WI38 (cell line): ENCODE measurements around the gene PCNX4.

ENCODE experiments used
- H3K4me3 ChIP-seq: 2 replicates; pipeline ENCODE4 v1.5.1; 2011; ENCODE audit warnings: low read depth, mild to moderate bottlenecking, control low read depth, low read length
- TF ChIP-seq, protein P1 (sequence below): IDR thresholded peaks from 2 replicates; pipeline ENCODE4 v1.5.1; 2012; ENCODE audit warnings: low read depth, mild to moderate bottlenecking, control low read depth, low read length

Gene PCNX4

DNA sequence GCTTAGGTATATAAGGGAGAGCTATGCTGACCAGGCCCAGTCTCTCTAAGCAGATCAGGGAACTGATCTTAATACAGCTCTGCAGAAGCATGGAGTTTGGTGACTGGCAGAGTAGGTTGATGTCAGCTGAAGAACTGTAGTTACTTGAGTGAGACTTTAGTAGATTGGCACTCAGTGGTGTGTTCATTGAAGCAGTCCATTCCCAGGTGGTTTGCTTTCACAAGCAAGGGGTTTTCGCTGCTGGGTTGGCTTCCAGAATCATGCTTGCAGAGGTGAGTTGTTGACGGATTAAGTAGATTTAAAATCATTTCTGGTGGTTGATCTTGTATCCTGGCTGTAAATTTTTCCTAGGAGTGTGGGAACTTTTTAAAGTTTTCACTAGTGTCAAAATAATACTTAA is 80.0 kb downstream of the PCNX4 start:
- no peak overlapping the region for H3K4me3 ChIP-seq
- TF ChIP-seq, protein P1, sequence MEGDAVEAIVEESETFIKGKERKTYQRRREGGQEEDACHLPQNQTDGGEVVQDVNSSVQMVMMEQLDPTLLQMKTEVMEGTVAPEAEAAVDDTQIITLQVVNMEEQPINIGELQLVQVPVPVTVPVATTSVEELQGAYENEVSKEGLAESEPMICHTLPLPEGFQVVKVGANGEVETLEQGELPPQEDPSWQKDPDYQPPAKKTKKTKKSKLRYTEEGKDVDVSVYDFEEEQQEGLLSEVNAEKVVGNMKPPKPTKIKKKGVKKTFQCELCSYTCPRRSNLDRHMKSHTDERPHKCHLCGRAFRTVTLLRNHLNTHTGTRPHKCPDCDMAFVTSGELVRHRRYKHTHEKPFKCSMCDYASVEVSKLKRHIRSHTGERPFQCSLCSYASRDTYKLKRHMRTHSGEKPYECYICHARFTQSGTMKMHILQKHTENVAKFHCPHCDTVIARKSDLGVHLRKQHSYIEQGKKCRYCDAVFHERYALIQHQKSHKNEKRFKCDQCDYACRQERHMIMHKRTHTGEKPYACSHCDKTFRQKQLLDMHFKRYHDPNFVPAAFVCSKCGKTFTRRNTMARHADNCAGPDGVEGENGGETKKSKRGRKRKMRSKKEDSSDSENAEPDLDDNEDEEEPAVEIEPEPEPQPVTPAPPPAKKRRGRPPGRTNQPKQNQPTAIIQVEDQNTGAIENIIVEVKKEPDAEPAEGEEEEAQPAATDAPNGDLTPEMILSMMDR: no peak

DNA sequence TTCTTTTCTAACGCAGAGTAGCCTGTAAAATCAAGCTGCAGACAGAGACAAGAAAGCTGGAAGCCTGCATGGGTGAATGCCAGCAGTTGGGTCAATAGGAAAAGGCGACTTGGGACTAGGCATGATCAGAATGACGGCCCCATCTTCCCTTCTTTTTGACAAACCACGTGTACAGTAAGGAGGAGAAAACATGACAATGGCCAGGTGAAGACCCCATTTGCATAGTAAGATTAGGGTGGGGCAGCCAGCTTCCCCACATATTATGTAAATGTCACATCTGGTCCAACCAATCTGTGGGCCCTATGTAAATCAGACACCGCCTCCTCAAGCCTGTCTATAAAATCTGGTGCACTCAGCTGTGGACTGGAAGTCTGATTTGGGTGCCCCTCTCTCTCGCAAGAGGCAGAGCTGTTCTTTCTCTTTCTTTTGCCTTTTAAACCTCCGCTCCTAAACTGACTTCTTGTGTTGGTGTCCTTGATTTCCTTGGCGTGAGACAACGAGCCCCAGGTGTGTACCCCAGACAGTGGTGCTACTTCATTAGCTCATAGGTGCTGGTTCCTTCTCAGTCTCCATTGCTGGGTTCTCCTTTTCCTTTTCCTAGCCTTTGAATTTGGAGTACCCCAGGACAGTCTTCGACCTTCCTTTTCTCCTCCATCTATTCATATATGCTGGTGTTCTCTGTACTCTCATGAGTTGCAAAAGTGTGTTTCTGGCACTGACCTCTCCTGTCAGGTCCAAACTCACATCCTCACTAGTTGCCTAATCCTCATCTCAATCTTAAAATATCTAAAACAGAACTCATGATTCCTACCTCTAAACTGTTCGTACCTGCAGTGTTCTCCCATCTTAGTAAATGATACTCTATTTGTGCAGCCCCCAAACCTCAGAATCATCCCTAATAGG is 82.9 kb downstream of the PCNX4 start:
- H3K4me3 ChIP-seq: no peak overlapping the region
- TF ChIP-seq, protein P1: no peak

DNA sequence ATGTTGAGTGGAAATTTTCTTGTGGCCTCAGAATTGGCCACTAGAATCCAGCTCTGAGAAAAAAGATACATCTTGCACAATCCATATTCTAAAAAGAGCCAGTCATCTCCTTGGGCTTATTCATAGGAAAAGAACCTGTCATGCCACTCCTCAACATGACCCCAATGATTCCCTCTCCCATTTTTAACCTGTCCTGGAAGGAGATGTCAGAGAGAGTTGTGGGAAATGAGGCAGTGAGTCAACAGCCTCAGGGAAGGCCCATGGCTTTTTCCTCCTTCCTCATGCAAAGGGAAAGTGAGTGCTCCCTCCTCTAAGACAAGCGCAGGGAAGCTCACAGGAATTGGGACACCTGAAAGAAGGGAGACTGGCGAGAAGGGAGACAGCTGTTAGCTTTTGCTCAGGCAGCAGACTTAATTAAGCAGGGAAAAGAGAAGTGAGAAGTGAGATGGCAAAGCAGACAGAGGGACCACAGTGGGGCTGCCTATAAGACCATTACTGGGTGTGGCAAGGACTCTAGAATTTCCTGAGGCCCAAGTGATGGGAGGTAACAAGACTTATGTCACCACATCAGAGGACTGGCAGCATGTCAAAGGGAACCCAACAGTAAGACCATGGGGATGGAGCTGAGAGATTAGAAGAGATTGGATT is 83.7 kb downstream of the PCNX4 start:
- TF ChIP-seq, protein P1: no peak
- no peak overlapping the region for H3K4me3 ChIP-seq

DNA sequence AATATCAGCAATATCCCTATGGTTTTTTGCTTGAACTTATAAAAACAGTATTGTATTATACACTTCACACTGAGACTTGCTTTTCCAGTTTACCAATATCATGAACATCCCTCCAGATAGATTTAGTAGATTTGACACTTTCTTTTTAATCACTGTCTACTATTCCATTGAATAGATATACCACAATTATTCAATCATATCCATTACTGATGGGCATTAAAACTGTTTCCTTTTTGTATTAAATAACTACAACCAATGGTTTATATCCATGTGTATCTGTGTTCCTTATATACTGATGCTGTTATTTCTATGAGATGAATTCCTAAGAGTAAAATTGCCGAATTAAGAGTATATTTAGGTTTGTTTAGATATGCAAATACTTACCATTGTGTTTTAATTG is 86.4 kb downstream of the PCNX4 start:
- no peak overlapping the region for H3K4me3 ChIP-seq
- TF ChIP-seq, protein P1: no peak

DNA sequence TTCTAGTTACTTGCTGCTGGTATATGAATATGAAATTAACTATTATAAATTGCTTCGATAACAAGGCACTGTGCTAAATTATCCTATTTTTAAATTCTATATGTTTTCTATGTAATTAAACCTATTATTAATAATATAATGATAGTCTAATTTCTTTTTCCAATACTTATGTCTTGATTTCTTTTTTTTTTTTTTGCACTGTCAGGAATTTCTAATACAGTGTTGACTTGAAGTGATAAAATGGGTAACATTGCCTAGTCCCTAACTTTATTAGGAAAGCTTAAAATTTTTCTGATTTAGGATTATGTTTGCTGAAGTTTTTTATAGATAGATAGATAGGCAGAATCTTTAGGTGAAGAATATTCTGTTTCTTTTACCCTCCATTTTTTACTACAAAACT is 87.1 kb downstream of the PCNX4 start:
- TF ChIP-seq, protein P1: no peak
- no peak overlapping the region for H3K4me3 ChIP-seq

DNA sequence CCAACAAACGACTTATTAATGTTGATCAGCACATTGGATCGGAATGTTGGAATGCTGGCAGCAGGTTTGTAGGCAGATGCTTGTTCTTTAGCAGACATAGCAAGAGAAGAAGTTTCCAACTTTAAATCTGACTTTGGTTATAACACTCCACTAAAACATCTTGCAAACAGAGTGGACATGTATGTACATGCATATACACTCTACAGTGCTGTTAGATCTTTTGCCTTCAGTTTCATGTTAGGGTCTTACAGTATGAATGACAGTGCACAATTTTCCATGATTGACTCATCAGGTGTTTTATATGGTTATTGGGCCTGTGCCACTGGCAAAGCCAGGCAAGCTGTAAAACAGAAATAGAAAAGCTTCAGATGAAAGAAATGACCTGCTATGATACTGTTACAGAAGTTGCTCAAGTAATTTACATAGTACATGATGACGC is 87.7 kb downstream of the PCNX4 start:
- H3K4me3 ChIP-seq: no peak overlapping the region
- TF ChIP-seq, protein P1: no peak

DNA sequence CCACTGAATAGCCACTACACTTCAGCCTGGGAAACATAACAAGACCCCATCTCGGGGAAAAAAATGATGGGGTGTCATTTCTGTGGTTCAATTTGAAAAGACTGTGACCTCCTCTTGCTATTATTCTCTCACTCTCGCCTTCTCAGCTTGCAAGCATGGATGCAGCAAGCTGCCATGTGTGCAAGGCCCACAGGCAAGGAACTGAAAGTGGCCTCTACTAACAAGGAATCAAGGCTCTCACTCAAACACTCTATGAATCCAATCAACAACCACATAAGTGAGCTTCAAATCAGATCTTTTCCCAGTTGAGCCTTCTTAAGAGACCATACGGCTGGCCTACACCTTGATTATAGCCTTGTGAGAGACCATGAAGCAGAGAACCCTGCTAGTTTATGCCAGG is 91.4 kb downstream of the PCNX4 start:
- TF ChIP-seq, protein P1: no peak
- no peak overlapping the region for H3K4me3 ChIP-seq
